IMR-90 (cell line): Measurements from ENCODE around the gene SLC15A3. TPM values are rescaled to one million over a fixed set of nuclear protein-coding genes. Genes with fewer than 3 reads are reported as not detected.

Experiments used
- ATAC-seq: fragments of 200-7000 bp; cut with Tn5 transposase; 2 replicates; pipeline ENCODE4 v1.9.1; 2020; ENCODE audit warnings: low read depth, mild to moderate bottlenecking, moderate library complexity
- BruUV-seq: library from RNA; stranded (reverse); fragments of 400-500 nt; replicated peaks from 2 replicates; lab custom pipeline; 2021; lab: Mats Ljungman, UMichigan
- CTCF ChIA-PET: fragments of 300-600 bp; formaldehyde crosslinking; extraction: SDS; loops from one replicate; lab custom pipeline; 2021; ENCODE audit warnings: antibody characterized with exemption; lab: Yijun Ruan, JAX
- POLR2A ChIA-PET: fragments of 300-600 bp; sonication (Branson Sonifier 250); formaldehyde crosslinking; loops from one replicate; lab custom pipeline; 2022; ENCODE audit warnings: antibody characterized with exemption; ENCODE audit not compliant: unreplicated experiment; lab: Charles Lee
- DNase-seq: peaks from one replicate; pipeline ENCODE4 v3.0.0; 2013
- H2AFZ ChIP-seq: replicated peaks from 2 replicates; pipeline ENCODE3; 2013; ENCODE audit warnings: low read length, mild to moderate bottlenecking; ENCODE audit not compliant: poor library complexity
- H2AK5ac ChIP-seq: 2 replicates; pipeline ENCODE4 v1.6.1; 2013; ENCODE audit warnings: low read depth, low read length, inconsistent platforms
- H2AK9ac ChIP-seq: replicated peaks from 2 replicates; pipeline ENCODE3; 2013; ENCODE audit warnings: mild to moderate bottlenecking, low read depth, low read length, moderate library complexity; ENCODE audit not compliant: poor library complexity
- H2BK120ac ChIP-seq: 2 replicates; pipeline ENCODE4 v1.6.1; 2013; ENCODE audit warnings: low read depth, low read length, inconsistent platforms
- H2BK15ac ChIP-seq: 3 replicates; pipeline ENCODE4 v1.6.1; 2013; ENCODE audit warnings: low read depth, low read length, inconsistent platforms
- H2BK20ac ChIP-seq: 2 replicates; pipeline ENCODE4 v1.6.1; 2013; ENCODE audit warnings: low read depth, mild to moderate bottlenecking, inconsistent platforms, low read length, moderate library complexity
- H2BK5ac ChIP-seq: 2 replicates; pipeline ENCODE4 v1.6.1; 2013; ENCODE audit warnings: mild to moderate bottlenecking, low read depth, low read length, inconsistent platforms; ENCODE audit not compliant: poor library complexity, severe bottlenecking
- H3K14ac ChIP-seq: replicated peaks from 2 replicates; pipeline ENCODE4 v1.6.1; 2013; ENCODE audit warnings: low read depth, low read length, inconsistent platforms
- H3K18ac ChIP-seq: 2 replicates; pipeline ENCODE4 v1.6.1; 2013; ENCODE audit warnings: low read depth, low read length, control low read depth
- H3K23ac ChIP-seq: 2 replicates; pipeline ENCODE4 v1.6.1; 2013; ENCODE audit warnings: low read depth, low read length, inconsistent platforms
- H3K27ac ChIP-seq: 2 replicates; pipeline ENCODE4 v1.5.1; 2013; ENCODE audit warnings: mild to moderate bottlenecking, control low read depth, low read length; ENCODE audit not compliant: insufficient read depth
- H3K27me3 ChIP-seq: 2 replicates; pipeline ENCODE4 v1.6.1; 2013; ENCODE audit warnings: low read length; ENCODE audit not compliant: control insufficient read depth, insufficient read depth
- H3K36me3 ChIP-seq: 2 replicates; pipeline ENCODE4 v1.6.1; 2013; ENCODE audit warnings: low read length, mixed read lengths; ENCODE audit not compliant: control insufficient read depth, insufficient read depth
- H3K4ac ChIP-seq: 2 replicates; pipeline ENCODE4 v1.6.1; 2013; ENCODE audit warnings: low read depth, low read length, inconsistent platforms
- H3K4me1 ChIP-seq: 2 replicates; pipeline ENCODE4 v1.6.1; 2013; ENCODE audit warnings: low read length, mixed read lengths; ENCODE audit not compliant: control insufficient read depth, insufficient read depth
- H3K4me2 ChIP-seq: 2 replicates; pipeline ENCODE4 v1.6.1; 2013; ENCODE audit warnings: low read depth, mild to moderate bottlenecking, control low read depth, low read length, moderate library complexity
- H3K4me3 ChIP-seq: 2 replicates; pipeline ENCODE4 v1.5.1; 2013; ENCODE audit warnings: low read depth, mild to moderate bottlenecking, control low read depth, low read length, moderate library complexity; ENCODE audit not compliant: insufficient read depth
- H3K56ac ChIP-seq: 2 replicates; pipeline ENCODE4 v1.6.1; 2013; ENCODE audit warnings: low read length, inconsistent platforms; ENCODE audit not compliant: insufficient read depth; ENCODE audit errors: extremely low read depth
- H3K79me1 ChIP-seq, 2 experiments: 2 replicates each; pipeline ENCODE4 v1.6.1; 2013; ENCODE audit warnings: low read length in 2 of 2, inconsistent platforms in 1 of 2, low read depth in 1 of 2
- H3K9ac ChIP-seq: 2 replicates; pipeline ENCODE4 v1.6.1; 2013; ENCODE audit warnings: low read depth, low read length, control low read depth
- H3K9me1 ChIP-seq: 2 replicates; pipeline ENCODE4 v1.6.1; 2013; ENCODE audit warnings: low read length, inconsistent platforms; ENCODE audit not compliant: insufficient read depth
- H3K9me3 ChIP-seq: 2 replicates; pipeline ENCODE4 v1.6.1; 2013; ENCODE audit warnings: low read length; ENCODE audit not compliant: control insufficient read depth, insufficient read depth
- H4K20me1 ChIP-seq: 2 replicates; pipeline ENCODE4 v1.6.1; 2013; ENCODE audit warnings: low read length, inconsistent platforms; ENCODE audit not compliant: insufficient read depth
- H4K5ac ChIP-seq: 2 replicates; pipeline ENCODE4 v1.6.1; 2013; ENCODE audit warnings: mild to moderate bottlenecking, low read depth, low read length, control low read depth
- H4K8ac ChIP-seq, 2 experiments: 2 replicates each; pipeline ENCODE4 v1.6.1; 2013; ENCODE audit warnings: low read depth in 2 of 2, low read length in 2 of 2, control low read depth in 1 of 2, inconsistent platforms in 1 of 2
- H4K91ac ChIP-seq: 2 replicates; pipeline ENCODE4 v1.6.1; 2013; ENCODE audit warnings: low read depth, low read length, inconsistent platforms; ENCODE audit not compliant: insufficient read depth
- CTCF ChIP-seq: conservative IDR thresholded peaks from 2 replicates; pipeline ENCODE4 v1.5.1; 2012; ENCODE audit warnings: mild to moderate bottlenecking, low read depth, low read length, improper control_type of control experiment
- MAFK ChIP-seq: IDR thresholded peaks from 2 replicates; pipeline ENCODE4 v1.6.1; 2012; ENCODE audit warnings: low read depth, low read length, improper control_type of control experiment
- RAD21 ChIP-seq: IDR thresholded peaks from 2 replicates; pipeline ENCODE4 v1.6.1; 2012; ENCODE audit warnings: low read length, improper control_type of control experiment
- RFX5 ChIP-seq: IDR thresholded peaks from 2 replicates; pipeline ENCODE4 v1.8.0; 2012; ENCODE audit warnings: low read depth, mild to moderate bottlenecking, low read length, moderate library complexity
- SMC3 ChIP-seq: fragments of 150-350 bp; IDR thresholded peaks from 2 replicates; pipeline ENCODE4 v1.6.1; 2016; ENCODE audit warnings: low read depth, mild to moderate bottlenecking, antibody characterized with exemption, low read length, moderate library complexity
- whole genome bisulfite sequencing, 2 experiments: methylation state at CpG; one replicate each; pipeline versions ENCODE4 v1.1.5 to v1.1.7; 2013; ENCODE audit warnings: missing lambda C conversion rate in 2 of 2; ENCODE audit not compliant: insufficient read length in 1 of 2; ENCODE audit errors: extremely low coverage in 2 of 2; 5-methylcytosine and 5-hydroxymethylcytosine counted together
- dilution Hi-C: fragments of 300-500 bp; cut with HindIII; formaldehyde crosslinking; loops from one replicate; pipeline ENCODE4 v1.14.3; 2018; ENCODE audit warnings: low sequenced_read_pairs; ENCODE audit not compliant: unreplicated experiment
- in situ Hi-C: fragments of 300-500 bp; cut with MboI; formaldehyde crosslinking; loops from 3 replicates; pipeline ENCODE4 v1.14.3; 2019; ENCODE audit warnings: low sequenced_read_pairs, inconsistent platforms, mixed read lengths
- intact Hi-C: fragments of 100-400 bp; cut with micrococcal nuclease; formaldehyde crosslinking; loops from 2 replicates; pipeline ENCODE4 v1.10.0; 2022
- polyA plus RNA-seq, 3 experiments: library from polyadenylated mRNA; depleted of rRNA; stranded (reverse); fragments of >200 nt; gene quantifications; 2 replicates each; pipeline ENCODE4 v1.2.3, GENCODE V29; 2012; ENCODE audit warnings: low replicate concordance in 1 of 3
- total RNA-seq: library from RNA; depleted of rRNA; stranded (reverse); fragments of >200 nt; gene quantifications from 2 replicates; pipeline ENCODE4 v1.2.3, GENCODE V29; 2012
- TF ChIP-seq, protein P1 (sequence below): fragments of 150-350 bp; IDR thresholded peaks from 2 replicates; pipeline ENCODE4 v1.6.1; 2016; ENCODE audit warnings: low read depth, mild to moderate bottlenecking, low read length, moderate library complexity, borderline replicate concordance

The SLC15A3 gene
- total and polyA plus RNA-seq, 2 of the 4 experiments (the other 2 are of a cell fraction), result 3.2 to 4.4 TPM

DNA sequence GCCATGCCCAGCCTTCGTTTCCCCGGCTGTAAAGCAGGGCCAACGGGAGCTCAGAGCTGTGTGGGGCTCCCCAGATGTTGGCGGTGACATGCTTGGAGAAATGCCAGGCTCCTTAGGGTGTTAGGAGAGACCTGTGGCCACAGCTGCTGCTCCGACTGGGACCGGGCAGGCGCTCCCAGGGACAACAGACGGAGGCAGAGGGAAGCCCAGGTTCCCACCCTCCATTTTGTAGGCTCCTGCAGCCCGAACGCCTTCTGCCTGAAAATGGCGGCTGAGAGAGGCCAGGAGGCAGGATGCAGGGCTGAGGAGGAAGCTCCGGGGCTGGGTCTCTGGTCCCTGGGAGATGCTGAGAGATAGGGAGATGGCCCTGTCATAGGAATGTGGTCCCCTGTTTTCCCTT lies 29.5 kb upstream of the SLC15A3 start:
- H2BK20ac ChIP-seq, result no peak overlapping the region
- H4K20me1 ChIP-seq, result no peaks in the 10 kb centered on the region
- no peaks in the 10 kb centered on the region for H3K9me1 ChIP-seq
- intact Hi-C loops (no loop called here), in situ Hi-C loops (no loop called here), dilution Hi-C loops (no loop called here)
- no peak for DNase-seq
- H2AK5ac ChIP-seq, result no peak overlapping the region
- H3K23ac ChIP-seq, result no peak overlapping the region
- H3K56ac ChIP-seq, result no peak overlapping the region
- H2AFZ ChIP-seq, result peak overlapping the region; percentile 70
- POLR2A ChIA-PET, result no interaction called here
- peaks cover 3% of the 10 kb centered on the region for H3K4me1 ChIP-seq
- CTCF ChIA-PET, result no interaction called here
- 59% methylated on average over 3 of the region's 12 CpGs; no CpG with 5 or more reads in 1 of the 2 experiments for whole genome bisulfite sequencing, 2 experiments
- H3K27ac ChIP-seq, result no peak overlapping the region
- no peak for ATAC-seq
- H3K9ac ChIP-seq, result no peak overlapping the region
- no peaks in the 10 kb centered on the region for H3K36me3 ChIP-seq
- no peak overlapping the region for H3K4me2 ChIP-seq
- no peak overlapping the region for H4K5ac ChIP-seq
- no peak overlapping the region for H3K18ac ChIP-seq
- no peak overlapping the region for H3K14ac ChIP-seq
- no peaks in the 10 kb centered on the region for H3K9me3 ChIP-seq
- no peak overlapping the region for H4K8ac ChIP-seq
- no peak overlapping the region for H4K91ac ChIP-seq
- TF ChIP-seq RAD21, result no peak
- no peak for TF ChIP-seq MAFK
- TF ChIP-seq CTCF, result no peak
- TF ChIP-seq SMC3, result no peak
- TF ChIP-seq, protein P1, sequence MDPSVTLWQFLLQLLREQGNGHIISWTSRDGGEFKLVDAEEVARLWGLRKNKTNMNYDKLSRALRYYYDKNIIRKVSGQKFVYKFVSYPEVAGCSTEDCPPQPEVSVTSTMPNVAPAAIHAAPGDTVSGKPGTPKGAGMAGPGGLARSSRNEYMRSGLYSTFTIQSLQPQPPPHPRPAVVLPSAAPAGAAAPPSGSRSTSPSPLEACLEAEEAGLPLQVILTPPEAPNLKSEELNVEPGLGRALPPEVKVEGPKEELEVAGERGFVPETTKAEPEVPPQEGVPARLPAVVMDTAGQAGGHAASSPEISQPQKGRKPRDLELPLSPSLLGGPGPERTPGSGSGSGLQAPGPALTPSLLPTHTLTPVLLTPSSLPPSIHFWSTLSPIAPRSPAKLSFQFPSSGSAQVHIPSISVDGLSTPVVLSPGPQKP, result no peak
- TF ChIP-seq RFX5, result no peak
- no TSS peak for BruUV-seq
- H3K27me3 ChIP-seq, result peaks cover 29% of the 10 kb centered on the region
- no peak overlapping the region for H2BK120ac ChIP-seq
- no peaks in the 10 kb centered on the region for H3K79me1 ChIP-seq
- H2BK15ac ChIP-seq, result no peak overlapping the region
- no peak overlapping the region for H2AK9ac ChIP-seq
- no peak overlapping the region for H2BK5ac ChIP-seq
- no peak overlapping the region for H3K4me3 ChIP-seq
- H3K4ac ChIP-seq, result no peak overlapping the region
